ENCODE measurements around the gene GLP2R.

The GLP2R gene

DNA sequence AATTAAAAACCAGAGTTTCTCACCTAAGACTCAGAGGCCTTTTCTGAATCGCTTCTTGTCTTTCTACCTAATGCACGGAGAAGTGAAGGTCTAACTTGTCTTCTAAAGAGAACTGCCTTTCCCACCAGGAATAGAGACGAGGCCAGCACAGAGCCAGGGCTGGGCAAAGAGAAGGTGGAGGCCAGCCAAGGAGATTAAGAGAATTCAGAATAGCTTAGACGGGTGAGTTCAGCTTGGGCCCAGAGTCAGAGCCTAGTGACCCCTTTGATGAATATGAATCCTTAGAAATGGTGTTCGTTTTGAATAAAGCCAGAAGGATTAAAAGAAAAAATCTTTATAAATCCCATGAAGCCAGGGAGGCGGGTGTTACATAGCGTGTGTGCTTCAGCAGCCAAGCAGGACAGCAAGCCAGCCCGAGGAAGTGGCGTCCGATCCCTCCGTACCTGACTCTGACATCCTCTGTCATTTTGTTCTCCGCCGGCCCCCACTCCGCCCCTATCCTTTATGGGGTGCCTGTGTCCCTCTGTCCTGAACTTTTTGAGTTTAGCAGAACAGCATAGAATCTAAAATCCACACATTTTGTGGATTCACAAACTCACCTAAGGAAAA lies 11.3 kb upstream of the GLP2R start:
- DNase-seq, result no peak

DNA sequence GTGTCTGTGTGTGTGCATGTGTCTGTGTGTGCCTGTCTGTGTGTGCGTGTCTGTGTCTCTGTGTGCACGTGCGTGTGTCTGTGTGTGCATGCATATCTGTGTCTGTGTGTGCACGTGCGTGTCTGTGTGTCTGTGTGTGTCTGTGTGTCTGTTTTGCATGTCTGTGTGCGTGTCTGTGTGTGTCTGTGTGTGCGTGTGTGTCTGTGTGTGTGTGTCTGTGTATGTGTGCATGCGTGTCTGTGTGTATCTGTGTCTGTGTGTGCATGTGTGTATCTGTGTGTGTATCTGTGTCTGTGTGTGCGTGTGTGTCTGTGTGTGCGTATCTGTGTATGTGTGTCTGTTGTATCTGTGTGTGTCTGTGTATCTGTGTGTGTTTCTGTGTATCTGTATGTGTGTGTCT lies 9.3 kb upstream of the GLP2R start:
- no peak for DNase-seq

DNA sequence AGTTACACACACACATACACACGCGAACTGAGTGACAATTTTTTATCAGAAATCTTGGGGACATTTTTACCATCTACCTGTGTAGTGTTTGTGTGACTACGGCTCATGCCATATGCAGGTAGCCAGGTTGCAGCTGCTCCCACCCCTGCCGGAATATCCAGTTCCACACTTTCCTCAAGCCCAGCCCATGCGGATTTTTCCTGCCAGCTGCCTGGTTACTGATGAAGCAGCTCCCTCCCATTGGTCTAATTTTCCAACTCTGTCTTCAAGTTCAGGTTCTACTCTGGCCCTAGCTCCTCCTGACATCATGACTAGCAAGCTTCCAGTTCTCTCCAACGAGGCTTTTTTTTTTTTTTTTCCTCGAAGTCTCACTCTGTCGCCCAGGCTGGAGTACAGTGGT lies 8.6 kb upstream of the GLP2R start:
- DNase-seq, result peak; percentile 67

DNA sequence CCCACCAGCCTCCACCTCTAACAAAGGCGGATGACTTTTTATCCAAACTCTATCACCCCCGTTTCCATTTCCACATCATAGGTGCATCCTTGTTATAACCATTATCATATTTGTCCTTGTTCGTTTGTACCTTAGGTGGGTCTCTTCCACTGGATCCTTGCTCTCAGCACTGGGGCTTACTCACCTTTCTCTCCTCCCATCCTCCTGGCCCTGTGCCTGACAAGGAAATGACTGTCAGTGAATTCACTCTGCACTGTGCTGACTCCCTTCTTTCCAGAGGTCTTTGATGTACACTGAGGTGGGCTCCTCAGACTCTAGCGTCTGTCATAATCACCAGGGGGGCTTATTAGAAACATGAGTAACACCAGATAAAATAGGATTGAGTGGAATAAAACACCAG lies 7.0 kb upstream of the GLP2R start:
- DNase-seq, result no peak

DNA sequence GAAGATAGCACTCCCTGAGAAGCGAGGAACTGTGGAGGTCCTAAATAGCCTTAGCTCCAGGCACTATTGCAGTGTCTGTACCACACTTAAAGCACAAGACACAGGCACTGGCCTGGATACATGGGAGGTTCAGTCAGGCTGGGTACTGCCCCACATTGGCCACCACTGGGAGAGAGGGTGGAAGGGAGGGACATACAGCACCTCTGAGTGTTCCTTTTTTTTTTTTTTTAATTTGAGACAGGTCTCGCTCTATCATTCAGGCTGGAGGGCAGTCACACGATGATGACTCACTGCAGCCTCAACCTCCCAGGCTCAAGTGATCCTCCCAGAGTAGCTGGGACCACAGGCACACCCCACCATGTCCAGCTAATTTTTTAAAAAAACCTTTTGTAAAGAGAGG lies 5.3 kb upstream of the GLP2R start:
- DNase-seq, result no peak

DNA sequence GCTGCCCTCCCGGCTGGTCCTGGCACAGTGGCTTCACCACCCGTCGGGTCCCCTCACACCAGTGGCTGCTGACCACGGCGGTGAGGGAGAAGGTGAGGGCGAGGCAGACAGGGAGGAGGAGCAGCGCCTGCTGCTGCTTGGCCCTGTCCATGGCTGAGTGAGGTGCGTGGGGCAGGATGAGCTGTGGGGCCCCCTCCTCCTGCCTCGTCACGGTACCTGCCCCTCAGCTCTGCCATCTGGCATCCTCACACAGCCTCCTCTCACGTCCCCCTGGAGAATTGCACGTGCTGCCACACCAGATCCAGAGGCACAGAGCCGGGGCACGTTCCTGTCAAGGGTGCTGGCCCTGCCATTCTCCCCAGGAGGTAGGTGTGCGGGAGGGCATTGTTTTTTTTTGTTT lies 3.8 kb upstream of the GLP2R start, which contains the start of gene GSG1L2:
Gene GSG1L2, minus strand, starts transcription at position 159 of the 400 bp plus-strand sequence. Its CDS starts 8 bp downstream, at position 151.
- peak; percentile 96 for DNase-seq

DNA sequence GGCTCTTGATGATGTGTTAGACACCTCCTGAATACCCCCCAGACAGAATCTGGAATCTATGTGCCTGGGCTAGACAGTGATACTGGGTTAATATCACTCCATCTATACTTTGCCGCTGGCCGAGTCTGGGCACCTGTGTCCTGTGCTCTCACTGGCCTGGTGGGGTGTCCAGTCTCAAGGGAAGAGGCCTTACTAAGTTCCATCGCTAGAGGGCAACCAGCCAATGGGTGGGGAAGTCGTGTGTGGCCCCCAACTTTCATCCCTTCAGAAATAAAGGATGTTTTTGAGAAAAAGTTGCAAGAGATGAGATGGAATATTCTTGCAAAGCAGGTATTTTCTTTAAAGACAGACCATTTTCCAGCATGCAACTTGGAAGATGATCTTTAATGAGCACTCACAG lies 1.6 kb upstream of the GLP2R start:
- peak; percentile 22 for DNase-seq

DNA sequence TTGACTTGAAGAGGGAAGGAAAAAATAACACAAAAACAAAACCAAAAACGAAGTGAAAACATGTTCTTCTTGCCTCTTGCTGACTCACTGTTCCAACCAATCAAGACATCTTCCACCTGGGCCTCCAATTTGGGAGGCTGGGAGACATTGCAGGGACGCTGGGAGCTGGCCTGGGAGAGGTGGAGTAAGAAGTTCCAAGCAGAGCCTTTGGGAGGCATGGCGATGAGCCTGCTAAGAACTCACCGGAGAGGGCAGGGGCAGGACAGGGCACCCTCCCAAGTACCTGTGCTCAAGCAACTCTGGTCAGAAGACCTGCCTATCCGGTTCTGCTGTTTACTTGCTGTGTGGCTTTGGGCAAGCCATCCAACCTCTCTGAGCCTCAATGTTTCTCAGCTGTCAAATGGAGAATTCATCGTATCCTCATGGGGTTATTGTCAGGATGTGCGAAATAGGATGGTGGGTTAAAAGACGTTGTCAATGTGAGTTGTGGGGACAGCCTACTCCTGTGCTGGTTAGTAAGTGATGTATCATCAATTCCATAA lies 856 bp upstream of the GLP2R start:
- no peak for DNase-seq

DNA sequence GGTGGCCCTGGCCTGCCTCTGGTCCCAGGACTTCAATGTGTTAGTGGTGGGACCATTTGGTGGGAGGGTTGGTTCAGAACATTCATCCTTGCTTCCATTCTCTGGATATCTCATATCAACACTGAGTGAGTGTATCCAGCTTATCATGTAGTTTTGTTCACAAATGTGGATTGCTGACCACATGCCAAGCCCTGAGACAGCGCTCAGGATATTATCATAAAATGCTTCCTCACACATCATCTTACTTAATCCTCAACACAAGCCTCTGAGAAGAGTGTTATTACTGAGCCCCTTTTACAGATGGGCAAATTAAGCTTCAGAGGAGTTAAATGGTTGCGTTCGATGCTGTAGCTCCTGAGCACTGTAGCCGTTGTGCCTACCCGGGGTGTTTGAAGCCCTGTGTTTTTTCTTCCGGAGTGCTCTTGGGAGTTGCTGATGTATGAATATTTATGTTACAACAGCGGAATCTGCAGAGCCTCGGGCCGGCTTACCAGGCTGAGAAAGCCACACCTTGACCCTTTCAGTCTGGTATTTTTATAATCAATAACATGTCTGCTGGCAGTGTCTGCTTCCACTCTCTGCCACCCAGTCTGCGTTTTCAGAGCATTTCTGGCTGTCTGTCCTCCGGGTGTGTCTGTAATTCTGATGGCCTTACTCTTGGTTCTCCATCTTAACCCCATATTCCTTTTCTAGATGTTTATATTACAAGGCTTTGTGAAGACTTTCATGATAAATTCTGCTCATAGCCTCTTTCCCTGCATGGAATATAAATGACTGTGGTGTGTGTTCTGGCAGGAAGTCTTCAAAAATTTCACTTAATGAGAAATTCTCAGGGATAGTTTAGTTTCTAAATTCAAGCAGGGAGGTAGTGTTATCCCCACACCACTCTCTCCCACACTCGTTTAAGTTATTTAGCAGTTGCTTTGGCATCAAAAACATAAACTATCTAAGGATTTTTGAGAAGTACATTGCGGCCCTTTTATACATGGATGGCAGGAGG lies 2.9 kb downstream of the GLP2R start:
- no peak for DNase-seq

DNA sequence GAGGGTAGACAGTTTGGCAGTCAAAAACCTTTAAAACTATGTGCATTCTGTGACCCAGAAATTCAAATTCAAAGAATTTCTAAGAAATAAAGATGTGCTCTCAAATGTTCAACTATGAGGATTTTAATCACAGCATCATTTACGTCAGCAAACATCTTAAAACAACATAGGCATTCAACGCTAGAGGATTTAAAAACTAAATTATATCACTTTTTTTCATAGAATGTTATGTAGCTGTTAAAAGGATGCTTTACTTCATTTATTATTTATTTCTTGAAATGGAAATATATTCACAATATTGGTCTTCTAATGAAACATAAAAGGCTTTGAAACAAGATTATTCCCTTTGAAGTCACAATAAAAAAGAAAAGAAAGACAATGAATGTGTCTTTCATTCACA lies 3.6 kb downstream of the GLP2R start:
- no peak for DNase-seq

DNA sequence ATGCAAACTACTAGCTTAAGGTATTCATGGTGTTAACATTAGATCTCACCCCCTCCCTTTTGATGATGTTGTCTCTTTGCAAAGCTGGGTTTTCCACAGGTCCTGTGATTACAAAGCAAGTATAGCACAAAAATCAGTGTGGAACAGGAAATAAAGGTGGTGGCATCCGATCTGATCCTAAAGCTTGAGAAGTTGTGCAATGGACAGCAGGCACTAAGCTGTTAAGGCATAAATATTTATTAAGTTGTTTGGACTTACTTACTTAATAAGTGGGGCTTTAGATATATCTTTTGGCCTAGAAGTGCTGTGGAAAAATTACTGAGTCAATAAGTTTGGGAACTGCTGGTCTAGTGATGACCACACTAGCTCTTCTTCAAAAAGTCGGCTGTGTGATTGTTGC lies 5.0 kb downstream of the GLP2R start:
- DNase-seq, result no peak

DNA sequence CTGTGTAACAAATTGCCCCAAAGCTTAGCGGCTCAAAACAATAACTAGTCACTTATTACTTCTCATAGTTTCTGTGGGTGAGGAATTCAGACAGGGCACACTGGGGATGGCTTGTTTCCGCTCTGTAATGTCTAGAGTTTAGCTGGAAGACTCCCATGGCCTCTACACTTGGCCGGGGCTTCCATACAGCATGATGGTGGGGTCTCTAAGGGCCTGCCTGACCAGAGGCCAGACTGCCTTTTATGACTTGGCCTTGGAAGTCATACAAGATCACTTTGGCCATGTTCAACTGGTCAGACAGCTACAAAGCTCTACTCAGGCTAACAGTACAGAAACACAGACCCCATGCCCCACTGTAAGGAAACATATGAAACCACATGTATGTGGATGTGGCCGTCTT lies 8.2 kb downstream of the GLP2R start:
- no peak for DNase-seq

DNA sequence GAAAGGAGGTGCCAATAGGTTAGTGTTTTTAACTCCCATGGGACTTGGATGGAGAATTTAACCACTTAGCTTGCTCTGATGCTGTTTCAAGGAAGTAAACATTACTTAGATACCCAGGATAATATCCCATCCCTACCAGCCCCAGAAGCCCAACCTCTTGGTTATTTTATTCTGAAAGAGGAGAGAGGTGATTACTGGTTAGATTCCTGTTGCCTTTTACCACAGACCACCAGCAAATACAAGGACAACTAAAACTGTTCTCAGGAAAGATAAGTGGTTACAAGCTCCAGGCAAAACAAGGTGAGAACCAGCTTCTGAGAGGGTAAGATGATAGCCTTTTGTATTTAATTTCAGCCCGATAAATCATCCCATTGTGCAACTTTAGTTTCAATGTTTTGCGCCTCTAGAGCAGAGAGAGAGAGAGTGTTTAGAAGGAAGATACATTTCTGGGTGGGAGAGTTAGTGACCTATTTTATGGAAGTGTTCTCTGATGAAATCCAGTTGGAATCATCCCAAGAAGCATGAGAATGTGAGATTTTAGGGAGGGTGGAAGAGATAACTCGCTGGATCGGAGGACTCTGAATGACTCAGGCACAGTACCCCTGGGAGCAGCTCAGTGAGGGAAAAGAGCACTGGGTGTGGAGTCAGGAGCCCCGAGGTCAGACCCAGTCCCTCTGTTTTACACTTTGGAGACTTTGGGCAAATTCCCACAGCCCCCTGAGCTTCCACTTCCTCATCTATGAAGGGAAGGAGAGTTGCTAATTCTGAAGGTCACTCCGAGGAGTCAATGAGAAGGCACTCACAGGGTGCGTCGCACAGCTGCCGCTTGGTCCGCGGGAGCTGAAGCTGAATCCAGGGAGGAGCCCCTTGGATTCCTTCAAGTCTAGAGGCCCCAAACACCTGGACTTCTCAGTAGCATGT lies 12.1 kb downstream of the GLP2R start:
- no peak for DNase-seq

DNA sequence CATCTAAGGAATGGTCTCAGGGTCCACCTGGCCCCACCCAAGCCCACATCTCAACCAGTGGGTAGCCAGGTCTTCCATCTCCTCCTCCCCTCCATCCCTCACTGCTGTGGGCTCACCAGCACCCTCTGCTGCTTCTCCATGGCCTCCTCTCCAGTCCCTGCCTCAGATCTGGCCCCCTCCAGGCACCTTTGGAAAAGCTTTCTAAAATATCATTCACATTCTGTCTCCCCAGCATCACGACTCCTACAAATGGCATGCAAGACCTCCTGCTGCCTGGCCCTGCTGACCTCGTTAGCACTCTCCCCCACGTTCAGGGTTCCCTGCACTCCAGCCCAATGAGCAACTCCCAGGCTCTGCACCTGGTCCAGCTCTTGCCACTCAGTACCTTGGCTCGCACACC lies 13.7 kb downstream of the GLP2R start:
- no peak for DNase-seq

DNA sequence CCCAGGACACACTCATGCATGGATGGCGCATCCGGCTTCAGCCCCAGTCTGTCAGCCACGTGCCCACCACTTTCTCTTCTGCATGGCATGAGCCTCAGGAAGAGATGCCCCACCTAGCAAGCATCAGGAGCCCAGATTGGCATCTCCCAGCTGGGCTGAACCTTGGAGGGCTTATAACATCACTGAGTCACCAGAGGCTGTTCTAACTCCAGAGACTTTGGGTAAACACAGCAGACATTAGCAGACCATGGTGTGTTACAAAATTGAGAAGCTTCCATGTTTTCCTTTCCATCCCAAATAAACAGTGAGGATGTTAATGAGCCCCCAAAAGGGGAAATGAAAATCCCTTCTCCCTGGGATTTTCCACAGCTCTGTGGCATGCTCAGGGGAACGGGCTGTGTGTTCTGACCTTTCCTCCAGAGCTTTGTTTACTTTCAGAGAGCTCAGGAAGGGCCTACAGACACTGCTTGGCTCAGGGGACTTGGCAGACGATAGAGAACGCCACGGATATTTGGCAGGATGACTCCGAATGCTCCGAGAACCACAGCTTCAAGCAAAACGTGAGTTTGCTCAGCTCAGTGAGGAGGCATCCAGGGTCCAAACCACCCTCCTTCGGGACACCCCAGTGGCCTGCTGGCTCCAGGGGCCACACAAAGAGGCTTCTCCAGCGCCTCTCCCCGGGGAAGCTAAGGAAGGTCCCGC lies 16.5 kb downstream of the GLP2R start:
- DNase-seq, result no peak

DNA sequence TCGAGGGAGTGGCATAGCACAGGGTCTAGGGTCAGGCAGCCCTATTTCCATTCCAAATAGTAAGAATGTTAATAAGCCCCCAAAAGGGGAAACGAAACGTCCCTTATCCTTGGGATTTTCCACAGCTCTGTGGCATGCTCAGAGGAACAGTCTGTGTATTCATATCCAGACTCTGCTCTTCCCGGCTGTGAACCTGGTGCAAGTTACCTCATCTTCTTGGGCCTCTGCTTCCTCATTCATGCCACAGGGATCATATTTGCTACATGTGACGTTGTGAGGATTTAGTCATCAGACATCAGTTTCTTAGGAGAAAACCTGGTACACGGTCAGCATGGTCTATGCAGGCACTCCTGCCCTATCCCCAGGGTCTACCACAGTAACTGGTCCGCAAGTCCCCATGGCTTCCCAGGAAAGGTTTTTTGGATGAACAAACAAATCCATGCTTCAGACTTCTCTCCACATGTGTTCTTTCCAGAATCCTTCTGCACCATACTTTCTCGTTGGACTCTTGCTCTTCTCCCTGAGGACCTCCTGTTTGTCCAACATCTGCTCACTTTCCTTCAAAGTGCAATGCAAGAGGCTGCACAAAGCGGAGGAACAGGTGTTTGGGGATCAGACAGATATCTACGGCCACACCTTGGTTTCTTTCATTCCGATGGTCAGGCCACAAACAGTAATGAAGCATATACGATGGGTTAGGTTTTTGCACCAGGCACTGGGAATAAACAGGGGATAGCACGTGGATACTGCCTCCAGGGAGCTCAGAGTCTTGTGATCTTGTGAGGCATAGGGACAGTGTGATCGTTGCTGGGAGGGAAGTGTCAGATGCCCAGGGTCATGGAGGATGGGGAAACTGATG lies 17.7 kb downstream of the GLP2R start:
- DNase-seq, result no peak

DNA sequence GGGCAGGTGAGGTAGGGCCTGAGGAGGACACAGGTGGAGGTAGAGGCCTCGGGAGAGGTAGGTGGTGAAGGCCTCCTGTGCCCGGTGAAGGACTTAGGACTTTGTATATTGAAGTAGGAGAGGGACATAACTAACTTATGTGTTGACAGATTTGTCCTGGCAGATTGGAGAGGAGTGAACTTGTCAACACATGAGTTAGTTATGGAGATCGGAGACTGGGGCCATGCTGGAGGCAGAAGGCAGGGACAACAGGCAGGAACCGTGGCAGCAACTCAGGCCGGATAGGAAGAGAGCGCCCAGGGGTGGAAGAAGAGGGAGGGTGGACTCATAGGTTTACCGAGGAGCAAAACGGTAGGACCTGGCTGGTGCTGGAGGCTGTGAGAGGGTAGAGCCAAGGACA lies 18.4 kb downstream of the GLP2R start:
- no peak for DNase-seq

DNA sequence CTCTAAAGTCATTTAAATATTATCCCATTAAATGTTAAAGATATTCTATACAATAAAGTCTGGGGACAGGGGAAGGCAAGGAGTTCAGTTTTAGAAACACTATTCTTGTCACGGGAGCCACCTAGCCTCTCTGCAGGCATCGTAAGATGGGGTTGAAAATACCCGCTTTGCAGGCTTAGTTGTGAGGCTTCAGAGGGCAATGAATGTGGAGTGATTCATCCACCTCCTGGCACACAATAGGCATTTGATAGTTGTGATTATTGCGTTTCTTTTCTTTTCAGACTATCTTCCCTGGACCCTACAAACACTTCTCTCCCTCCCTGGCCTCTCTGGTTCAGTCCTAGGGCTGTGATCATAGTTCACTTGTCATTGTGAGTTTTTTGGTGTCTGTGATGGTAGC lies 19.6 kb downstream of the GLP2R start:
- DNase-seq, result no peak

DNA sequence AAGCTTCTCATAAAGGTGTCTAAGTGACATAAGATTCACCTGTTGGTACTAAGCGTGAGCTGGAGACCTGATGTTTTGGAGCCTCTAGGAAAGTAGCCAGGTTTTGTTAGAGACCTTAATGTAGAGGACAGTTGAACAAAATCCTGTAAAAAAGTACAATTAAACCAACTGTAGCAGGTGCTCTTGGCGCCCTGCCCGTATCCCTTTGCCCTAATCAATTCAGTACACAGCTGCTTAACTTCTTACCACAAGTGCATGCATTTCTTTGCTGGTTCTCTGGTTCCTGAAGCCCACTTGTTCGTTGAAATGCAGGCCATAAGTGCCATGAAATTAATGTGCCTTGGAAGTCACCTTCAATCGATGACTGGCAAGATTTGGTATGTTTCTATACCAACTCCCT lies 24.4 kb downstream of the GLP2R start:
- peak; percentile 47 for DNase-seq

DNA sequence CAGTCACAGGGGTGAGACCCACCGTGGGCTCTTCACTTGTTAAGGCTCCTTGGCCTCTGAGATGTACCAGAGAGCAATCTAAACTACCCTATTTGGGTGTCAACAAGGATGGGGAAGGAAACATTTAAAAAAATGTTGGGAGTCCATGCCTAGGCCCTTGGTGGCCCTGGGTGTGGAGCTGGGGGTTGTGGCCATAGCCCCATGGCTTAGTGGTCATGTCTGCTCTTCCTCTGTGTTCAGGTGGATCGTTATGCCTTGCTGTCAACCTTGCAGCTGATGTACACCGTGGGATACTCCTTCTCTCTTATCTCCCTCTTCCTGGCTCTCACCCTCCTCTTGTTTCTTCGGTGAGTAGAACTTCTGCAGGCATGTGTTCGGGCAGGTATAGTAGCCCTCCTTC lies 28.5 kb downstream of the GLP2R start:
- DNase-seq, result no peak

DNA sequence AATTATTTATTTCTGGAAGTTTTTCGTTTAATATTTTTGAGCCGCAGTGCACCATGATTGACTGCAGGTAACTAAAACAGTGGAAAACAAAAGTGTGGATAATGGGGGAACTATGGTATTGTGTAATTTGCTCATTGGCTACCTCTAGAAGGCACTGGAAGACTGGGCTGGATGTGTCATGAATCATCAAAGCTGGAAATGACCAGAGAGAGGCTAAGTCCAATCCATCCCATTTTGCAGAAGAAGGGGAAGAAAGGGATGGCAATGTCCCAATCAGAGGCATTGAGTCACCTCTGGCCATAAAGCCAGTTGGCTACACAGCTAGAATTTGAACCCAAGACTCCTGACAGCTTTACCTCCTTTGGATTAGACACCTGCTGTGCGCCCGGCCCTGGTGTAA lies 29.3 kb downstream of the GLP2R start:
- no peak for DNase-seq

All from NCI-H82 (cell line).